Caco-2 (cell line): Measurements from ENCODE around the gene STRADA. TPM values are rescaled to one million over a fixed set of nuclear protein-coding genes. Genes with fewer than 3 reads are reported as not detected.

ENCODE experiments used
- BruUV-seq: library from RNA; stranded (reverse); fragments of 400-500 nt; replicated peaks from 2 replicates; lab custom pipeline; 2021; lab: Mats Ljungman, UMichigan
- CTCF ChIA-PET: fragments of 300-600 bp; sonication (Branson Sonifier 250); formaldehyde crosslinking; loops from one replicate; lab custom pipeline; 2022; ENCODE audit warnings: antibody characterized with exemption; lab: Charles Lee
- POLR2A ChIA-PET: fragments of 300-600 bp; sonication (Branson Sonifier 250); formaldehyde crosslinking; loops from one replicate; lab custom pipeline; 2022; ENCODE audit warnings: antibody characterized with exemption; lab: Charles Lee
- DNase-seq, 2 experiments: peaks; one replicate each; pipeline versions ENCODE4 v3.0.0 to v3.0.0-alpha.2; 2020 to 2022
- H3K27me3 ChIP-seq: replicated peaks from 2 replicates; pipeline ENCODE4 v1.6.0; 2011; ENCODE audit warnings: low read length; ENCODE audit not compliant: control insufficient read depth, insufficient read depth
- H3K36me3 ChIP-seq: 2 replicates; pipeline ENCODE4 v1.5.1; 2011; ENCODE audit warnings: low read length; ENCODE audit not compliant: control insufficient read depth, insufficient read depth
- H3K4me1 ChIP-seq: fragments of 250-450 bp; sonication (Bioruptor Pico); 2 replicates; pipeline ENCODE4 v1.5.1; 2020; ENCODE audit warnings: mild to moderate bottlenecking
- H3K4me3 ChIP-seq: 2 replicates; pipeline ENCODE4 v1.5.1; 2011; ENCODE audit warnings: low read depth, mild to moderate bottlenecking, control low read depth, low read length
- H3K9me3 ChIP-seq: fragments of 250-450 bp; sonication (Bioruptor Pico); 2 replicates; pipeline ENCODE4 v1.5.1; 2020; ENCODE audit warnings: mild to moderate bottlenecking, moderate library complexity
- H3K27ac Mint-ChIP-seq: one replicate; pipeline ENCODE4 v1.8.0; 2022; ENCODE audit warnings: mixed read lengths; ENCODE audit not compliant: unreplicated experiment
- H3K27me3 Mint-ChIP-seq: one replicate; pipeline ENCODE4 v1.8.0; 2022; ENCODE audit warnings: mixed read lengths; ENCODE audit not compliant: insufficient read depth, unreplicated experiment
- H3K36me3 Mint-ChIP-seq: one replicate; pipeline ENCODE4 v1.8.0; 2022; ENCODE audit warnings: mild to moderate bottlenecking, mixed read lengths; ENCODE audit not compliant: insufficient read depth, unreplicated experiment
- H3K4me1 Mint-ChIP-seq: one replicate; pipeline ENCODE4 v1.8.0; 2022; ENCODE audit warnings: low read depth, mixed read lengths; ENCODE audit not compliant: unreplicated experiment
- H3K4me3 Mint-ChIP-seq: one replicate; pipeline ENCODE4 v1.8.0; 2022; ENCODE audit warnings: mild to moderate bottlenecking, moderate library complexity, mixed read lengths; ENCODE audit not compliant: unreplicated experiment
- H3K9me3 Mint-ChIP-seq: one replicate; pipeline ENCODE4 v1.8.0; 2022; ENCODE audit warnings: mixed read lengths; ENCODE audit not compliant: unreplicated experiment
- CTCF ChIP-seq, 2 experiments: fragments of 200-600 bp in 1 of 2; IDR thresholded peaks; 1 replicate in 1 of 2; 2 replicates in 1 of 2; pipeline versions ENCODE4 v1.5.1 to v1.8.0; 2011 to 2022; ENCODE audit warnings: antibody characterized with exemption in 1 of 2, control low read depth in 1 of 2, inconsistent platforms in 1 of 2, low read depth in 1 of 2, low read length in 1 of 2, mild to moderate bottlenecking in 1 of 2, moderate library complexity in 1 of 2; ENCODE audit not compliant: insufficient read depth in 1 of 2, severe bottlenecking in 1 of 2, unreplicated experiment in 1 of 2
- intact Hi-C: fragments of 100-400 bp; cut with micrococcal nuclease; formaldehyde crosslinking; loops from one replicate; pipeline ENCODE4 v1.10.0; 2022; ENCODE audit not compliant: unreplicated experiment
- total RNA-seq: library from RNA; stranded (reverse); gene quantifications from 2 replicates; pipeline ENCODE4 v1.2.3, GENCODE V29; 2022

STRADA gene
- total RNA-seq, 1 experiment from 2014 or later, result 23.4 TPM

GRCh38 chr17:63665527-63666214 is 75.9 kb downstream of the STRADA start:
- Histone ChIP-seq H3K27me3 (no peaks in the 10 kb centered on the region), H3K4me3 (no peak overlapping the region), H3K9me3 (no peaks in the 10 kb centered on the region), H3K4me1 (no peaks in the 10 kb centered on the region), H3K36me3 (no peaks in the 10 kb centered on the region; the same call in 1 of the 2 replicates)
- intact Hi-C loops, result no loop called here
- Mint-ChIP-seq H3K27ac (no peak overlapping the region), H3K4me3 (no peak overlapping the region), H3K4me1 (no peaks in the 10 kb centered on the region), H3K27me3 (no peaks in the 10 kb centered on the region), H3K9me3 (no peaks in the 10 kb centered on the region), H3K36me3 (peaks cover 4% of the 10 kb centered on the region)
- no peak for DNase-seq
- ChIA-PET CTCF (interaction anchor here (0.5 kb wide), 1 partner anchor 720 kb away, joined by 3 read pairs; no protein-coding TSS in a partner anchor), POLR2A (no interaction called here)
- no peak for TF ChIP-seq CTCF (IDR thresholded peaks at IDR 0.05; ENCODE audit: insufficient read depth in 1 of 2, low read depth in 1 of 2, low read length in 1 of 2, severe bottlenecking in 1 of 2, unreplicated experiment in 1 of 2)
- BruUV-seq, result no TSS peak

DNA sequence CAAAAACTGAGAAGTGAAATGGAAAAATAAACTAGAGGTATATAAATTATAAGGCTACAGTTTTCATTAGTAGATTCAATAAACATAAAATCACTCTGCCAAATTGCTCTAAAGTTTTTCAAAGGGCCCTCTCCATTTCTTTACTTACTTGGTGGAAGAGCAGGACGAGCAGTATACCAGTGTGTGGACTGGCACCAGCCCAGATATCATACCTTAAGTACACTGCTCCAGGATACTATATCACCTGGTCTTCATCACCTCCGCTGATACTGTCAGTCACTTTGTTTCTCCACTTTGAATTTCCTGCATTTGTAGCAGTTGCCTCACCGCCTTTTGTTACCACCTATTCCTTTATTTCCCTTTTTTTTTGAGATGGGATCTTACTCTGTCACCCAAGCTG is 81.7 kb downstream of the STRADA start:
- peaks cover 6% of the 10 kb centered on the region for H3K36me3 Mint-ChIP-seq
- H3K27ac Mint-ChIP-seq, result no peak overlapping the region
- DNase-seq, result no peak
- H3K9me3 Mint-ChIP-seq, result no peaks in the 10 kb centered on the region
- no peak overlapping the region for H3K4me3 Mint-ChIP-seq
- no peaks in the 10 kb centered on the region for H3K4me1 ChIP-seq
- H3K27me3 ChIP-seq, result no peaks in the 10 kb centered on the region
- POLR2A ChIA-PET, result no interaction called here
- CTCF ChIA-PET, result no interaction called here
- no peaks in the 10 kb centered on the region for H3K27me3 Mint-ChIP-seq
- no TSS peak for BruUV-seq
- no peaks in the 10 kb centered on the region for H3K36me3 ChIP-seq
- H3K4me3 ChIP-seq, result no peak overlapping the region
- TF ChIP-seq CTCF (IDR thresholded peaks at IDR 0.05; ENCODE audit: insufficient read depth in 1 of 2, low read depth in 1 of 2, low read length in 1 of 2, severe bottlenecking in 1 of 2, unreplicated experiment in 1 of 2), result no peak
- intact Hi-C loops, result no loop called here
- no peaks in the 10 kb centered on the region for H3K4me1 Mint-ChIP-seq
- no peaks in the 10 kb centered on the region for H3K9me3 ChIP-seq

- Mint-ChIP-seq H3K27me3 (no peaks in the 10 kb centered on the region), H3K36me3 (peaks cover 6% of the 10 kb centered on the region), H3K4me3 (no peak overlapping the region), H3K4me1 (no peaks in the 10 kb centered on the region), H3K27ac (no peak overlapping the region), H3K9me3 (no peaks in the 10 kb centered on the region)
- Histone ChIP-seq H3K4me3 (no peak overlapping the region), H3K27me3 (no peaks in the 10 kb centered on the region), H3K36me3 (no peaks in the 10 kb centered on the region), H3K4me1 (no peaks in the 10 kb centered on the region), H3K9me3 (no peaks in the 10 kb centered on the region)
- TF ChIP-seq CTCF (IDR thresholded peaks at IDR 0.05; ENCODE audit: insufficient read depth in 1 of 2, low read depth in 1 of 2, low read length in 1 of 2, severe bottlenecking in 1 of 2, unreplicated experiment in 1 of 2), result no peak
- intact Hi-C loops, result no loop called here
- BruUV-seq, result no TSS peak
- POLR2A ChIA-PET, result no interaction called here
- DNase-seq, result no peak
- CTCF ChIA-PET, result no interaction called here
Measured at GRCh38 chr17:63658366-63658765, 83.2 kb downstream of the STRADA start.
